H1 (cell line): ENCODE measurements around the gene SPAM1. TPM values are rescaled to one million over a fixed set of nuclear protein-coding genes. Genes with fewer than 3 reads are reported as not detected.

Source experiments
- CTCF ChIA-PET: fragments of 300-600 bp; sonication (Branson Sonifier 250); formaldehyde crosslinking; loops from one replicate; lab custom pipeline; 2021; ENCODE audit not compliant: partially characterized antibody; lab: Charles Lee
- POLR2A ChIA-PET: fragments of 300-600 bp; sonication (Branson Sonifier 250); formaldehyde crosslinking; loops from one replicate; lab custom pipeline; 2021; ENCODE audit warnings: inconsistent platforms; ENCODE audit not compliant: partially characterized antibody; lab: Charles Lee
- DNase-seq, 2 experiments: peaks; one replicate each; pipeline versions ENCODE4 v3.0.0 to v3.0.0-alpha.2; 2010 to 2022; ENCODE audit warnings: low spot score in 2 of 2, low read depth in 1 of 2, mixed read lengths in 1 of 2
- FAIRE-seq: peaks from 2 replicates; lab custom pipeline; 2011; peaks lifted over from hg19 to GRCh38; lab: Jason Lieb, UNC
- H2AFZ ChIP-seq: 2 replicates; pipeline ENCODE4 v1.8.1; 2012; ENCODE audit warnings: low read length, inconsistent platforms
- H2AK5ac ChIP-seq: 2 replicates; pipeline ENCODE4 v1.6.1; 2013; ENCODE audit warnings: low read depth, low read length
- H2BK120ac ChIP-seq: replicated peaks from 2 replicates; pipeline ENCODE3; 2013; ENCODE audit warnings: low read depth, low read length, inconsistent platforms
- H2BK12ac ChIP-seq: 2 replicates; pipeline ENCODE4 v1.6.1; 2013; ENCODE audit warnings: low read depth, low read length
- H2BK15ac ChIP-seq: 2 replicates; pipeline ENCODE4 v1.6.1; 2013; ENCODE audit warnings: low read length
- H2BK20ac ChIP-seq: 2 replicates; pipeline ENCODE4 v1.6.1; 2013; ENCODE audit warnings: low read length
- H2BK5ac ChIP-seq: 2 replicates; pipeline ENCODE4 v1.6.1; 2013; ENCODE audit warnings: low read depth, low read length
- H3K14ac ChIP-seq: 2 replicates; pipeline ENCODE4 v1.6.1; 2013; ENCODE audit warnings: inconsistent platforms; ENCODE audit not compliant: insufficient read length
- H3K18ac ChIP-seq: 2 replicates; pipeline ENCODE4 v1.6.1; 2013; ENCODE audit warnings: low read length; ENCODE audit errors: extremely low read depth
- H3K23ac ChIP-seq: 2 replicates; pipeline ENCODE4 v1.6.1; 2013; ENCODE audit warnings: inconsistent platforms; ENCODE audit not compliant: insufficient read length
- H3K23me2 ChIP-seq: 2 replicates; pipeline ENCODE4 v1.6.1; 2013; ENCODE audit warnings: low read depth, low read length
- H3K27ac ChIP-seq: 2 replicates; pipeline ENCODE4 v1.6.1; 2011; ENCODE audit warnings: low read depth, low read length, inconsistent platforms
- H3K27me3 ChIP-seq, 4 experiments: replicated peaks in 1 of 4; 1 replicate in 1 of 4; 2 replicates in 3 of 4; pipeline versions ENCODE4 v1.6.1 to v1.8.1; 2011 to 2013; ENCODE audit warnings: low read length in 3 of 4, mild to moderate bottlenecking in 3 of 4, inconsistent platforms in 2 of 4, mixed read lengths in 2 of 4, moderate library complexity in 1 of 4; ENCODE audit not compliant: control insufficient read depth in 3 of 4, insufficient read depth in 3 of 4; ENCODE audit errors: extremely low read depth in 1 of 4
- H3K36me3 ChIP-seq, 4 experiments: 2 replicates each; pipeline versions ENCODE4 v1.6.1 to v1.8.1; 2011 to 2013; ENCODE audit warnings: mild to moderate bottlenecking in 4 of 4, low read length in 3 of 4, moderate library complexity in 2 of 4, control low read depth in 1 of 4, inconsistent platforms in 1 of 4; ENCODE audit not compliant: insufficient read depth in 4 of 4, control insufficient read depth in 2 of 4
- H3K4ac ChIP-seq: replicated peaks from 2 replicates; pipeline ENCODE3; 2013; ENCODE audit warnings: low read length, low read depth, mixed read lengths, inconsistent platforms; ENCODE audit not compliant: insufficient read length
- H3K4me1 ChIP-seq, 4 experiments: replicated peaks in 1 of 4; 1 replicate in 1 of 4; 2 replicates in 3 of 4; pipeline versions ENCODE4 v1.6.1 to v1.8.1; 2011 to 2013; ENCODE audit warnings: low read length in 3 of 4, inconsistent platforms in 2 of 4, mixed read lengths in 1 of 4; ENCODE audit not compliant: insufficient read depth in 4 of 4, control insufficient read depth in 3 of 4
- H3K4me2 ChIP-seq, 2 experiments: 2 replicates each; pipeline versions ENCODE4 v1.6.1 to v1.8.1; 2011 to 2013; ENCODE audit warnings: low read depth in 2 of 2, low read length in 2 of 2, control low read depth in 1 of 2, inconsistent platforms in 1 of 2, mild to moderate bottlenecking in 1 of 2; ENCODE audit not compliant: insufficient read depth in 1 of 2
- H3K4me3 ChIP-seq, 4 experiments: fragments of 200-600, 300-600 bp in 1 of 4; sonication (generic), shearing (Covaris generic), sonication (Bioruptor Twin) in 1 of 4; 2 replicates each; pipeline versions ENCODE4 v1.5.1 to v1.8.1; 2011 to 2016; ENCODE audit warnings: low read length in 4 of 4, low read depth in 3 of 4, control low read depth in 2 of 4, inconsistent platforms in 2 of 4, mild to moderate bottlenecking in 2 of 4, mixed read lengths in 1 of 4, moderate library complexity in 1 of 4; ENCODE audit not compliant: insufficient read depth in 2 of 4; ENCODE audit errors: extremely low read depth in 1 of 4
- H3K56ac ChIP-seq: replicated peaks from 2 replicates; pipeline ENCODE3; 2013; ENCODE audit warnings: low read depth, mild to moderate bottlenecking, mixed read lengths, low read length, inconsistent platforms; ENCODE audit not compliant: insufficient read length
- H3K79me1 ChIP-seq: 2 replicates; pipeline ENCODE4 v1.6.1; 2013; ENCODE audit warnings: low read depth, low read length, control low read depth
- H3K79me2 ChIP-seq, 2 experiments: 2 replicates each; pipeline versions ENCODE4 v1.6.1 to v1.8.1; 2012 to 2013; ENCODE audit warnings: low read length in 2 of 2, mild to moderate bottlenecking in 2 of 2, inconsistent platforms in 1 of 2; ENCODE audit not compliant: insufficient read depth in 2 of 2, control insufficient read depth in 1 of 2
- H3K9ac ChIP-seq, 4 experiments: replicated peaks in 1 of 4; 1 replicate in 1 of 4; 2 replicates in 3 of 4; pipeline versions ENCODE4 v1.6.1 to v1.8.1; 2011 to 2013; ENCODE audit warnings: low read depth in 3 of 4, low read length in 3 of 4, control low read depth in 2 of 4, mild to moderate bottlenecking in 2 of 4, moderate library complexity in 2 of 4, inconsistent platforms in 1 of 4; ENCODE audit errors: extremely low read depth in 1 of 4
- H3K9me3 ChIP-seq, 2 experiments: 2 replicates each; pipeline versions ENCODE4 v1.6.1 to v1.8.1; 2012 to 2013; ENCODE audit warnings: mild to moderate bottlenecking in 2 of 2, moderate library complexity in 2 of 2, control low read depth in 1 of 2, inconsistent platforms in 1 of 2, low read depth in 1 of 2, low read length in 1 of 2, mixed read lengths in 1 of 2; ENCODE audit not compliant: insufficient read depth in 2 of 2
- H4K20me1 ChIP-seq, 2 experiments: replicated peaks in 1 of 2; 2 replicates each; pipeline versions ENCODE3 to v1.8.1; 2011 to 2013; ENCODE audit warnings: inconsistent platforms in 2 of 2, low read length in 2 of 2, mild to moderate bottlenecking in 1 of 2; ENCODE audit not compliant: insufficient read depth in 2 of 2, control insufficient read depth in 1 of 2
- H4K5ac ChIP-seq: 2 replicates; pipeline ENCODE4 v1.6.1; 2013; ENCODE audit warnings: low read length, low read depth, mixed read lengths, inconsistent platforms; ENCODE audit not compliant: insufficient read length
- H4K8ac ChIP-seq: 2 replicates; pipeline ENCODE4 v1.8.0; 2013; ENCODE audit warnings: mild to moderate bottlenecking, moderate library complexity, low read length, inconsistent platforms; ENCODE audit not compliant: insufficient read depth; ENCODE audit errors: extremely low read depth
- H4K91ac ChIP-seq: replicated peaks from 2 replicates; pipeline ENCODE3; 2013; ENCODE audit warnings: low read length, mixed read lengths, inconsistent platforms; ENCODE audit not compliant: insufficient read length
- BCL11A ChIP-seq, 2 experiments: IDR thresholded peaks; one replicate each; pipeline ENCODE4 v1.6.1; 2011; ENCODE audit warnings: low read depth in 2 of 2, low read length in 2 of 2, mild to moderate bottlenecking in 2 of 2
- CBX8 ChIP-seq: fragments of 300-800, 300-1000 bp; sonication (generic); IDR thresholded peaks from 2 replicates; pipeline ENCODE4 v1.7.1; 2016; ENCODE audit warnings: low read depth, low read length, borderline replicate concordance
- CREB1 ChIP-seq: IDR thresholded peaks from 2 replicates; pipeline ENCODE4 v1.6.1; 2012; ENCODE audit warnings: inconsistent platforms
- GTF2F1 ChIP-seq: IDR thresholded peaks from 2 replicates; pipeline ENCODE4 v1.6.1; 2012; ENCODE audit warnings: low read depth, low read length, improper control_type of control experiment, borderline replicate concordance
- JUN ChIP-seq: IDR thresholded peaks from 2 replicates; pipeline ENCODE4 v1.6.1; 2011; ENCODE audit warnings: low read depth, mild to moderate bottlenecking, improper control_type of control experiment, low read length
- JUND ChIP-seq: IDR thresholded peaks from 2 replicates; pipeline ENCODE4 v1.6.1; 2011; ENCODE audit warnings: mild to moderate bottlenecking, improper control_type of control experiment, low read length
- MAFK ChIP-seq: IDR thresholded peaks from 2 replicates; pipeline ENCODE4 v1.6.1; 2012; ENCODE audit warnings: low read depth, mild to moderate bottlenecking, improper control_type of control experiment, low read length
- RAD21 ChIP-seq, 2 experiments: IDR thresholded peaks in 1 of 2; conservative IDR thresholded peaks in 1 of 2; 2 replicates each; pipeline ENCODE4 v1.6.1; 2011; ENCODE audit warnings: low read depth in 2 of 2, low read length in 2 of 2, improper control_type of control experiment in 1 of 2, inconsistent platforms in 1 of 2, mild to moderate bottlenecking in 1 of 2, moderate library complexity in 1 of 2
- SIN3A ChIP-seq, 2 experiments: IDR thresholded peaks in 1 of 2; conservative IDR thresholded peaks in 1 of 2; 2 replicates each; pipeline ENCODE4 v1.6.1; 2011 to 2012; ENCODE audit warnings: low read length in 2 of 2, improper control_type of control experiment in 1 of 2, low read depth in 1 of 2, mild to moderate bottlenecking in 1 of 2
- TAF1 ChIP-seq: IDR thresholded peaks from 2 replicates; pipeline ENCODE4 v1.6.1; 2011; ENCODE audit warnings: mild to moderate bottlenecking, low read depth, low read length
- ZNF274 ChIP-seq: IDR thresholded peaks from 2 replicates; pipeline ENCODE4 v1.7.0; 2012; ENCODE audit warnings: low read length, borderline replicate concordance; ENCODE audit errors: extremely low read depth
- WGBS, 2 experiments: shearing (Covaris generic) in 1 of 2; methylation state at CpG; one replicate each; pipeline versions ENCODE4 v1.1.6 to v1.1.7; 2013 to 2015; ENCODE audit warnings: low lambda C conversion rate in 2 of 2, mixed read lengths in 2 of 2, inconsistent platforms in 1 of 2, low coverage in 1 of 2, missing lambda C conversion rate in 1 of 2; ENCODE audit not compliant: insufficient replicate concordance in 2 of 2, insufficient coverage in 1 of 2, insufficient read length in 1 of 2; ENCODE audit errors: extremely low coverage in 1 of 2, missing lambda C conversion rate in 1 of 2; 5-methylcytosine and 5-hydroxymethylcytosine counted together
- polyA plus RNA-seq, 7 experiments: library from polyadenylated mRNA; depleted of rRNA in 3 of 7; stranded (reverse) in 5 of 7; unstranded in 2 of 7; fragments of >200 nt in 5 of 7; fragments of 200-250 nt in 2 of 7; gene quantifications; 1 replicate in 5 of 7; 2 replicates in 1 of 7; 4 replicates in 1 of 7; pipeline versions ENCODE4 v1.2.1 to v1.2.3, GENCODE V29; 2011 to 2013; ENCODE audit warnings: missing spikeins in 2 of 7, mixed read lengths in 2 of 7
- total RNA-seq: library from RNA; stranded (reverse); fragmentation: NEBNext Ultra II Directional; extraction: Animal tissue kit (Norgen Biotek cat#: 25700); gene quantifications from 2 replicates; pipeline ENCODE4 v1.2.1, GENCODE V29; 2021
- TF ChIP-seq, protein P1 (sequence below): IDR thresholded peaks from 2 replicates; pipeline ENCODE4 v1.6.1; 2011; ENCODE audit warnings: low read length, improper control_type of control experiment

The SPAM1 gene
- total and polyA plus RNA-seq, 2 of the 8 experiments (the other 6 are each of a cell fraction or from before 2014, with no cell fraction given): not detected

DNA sequence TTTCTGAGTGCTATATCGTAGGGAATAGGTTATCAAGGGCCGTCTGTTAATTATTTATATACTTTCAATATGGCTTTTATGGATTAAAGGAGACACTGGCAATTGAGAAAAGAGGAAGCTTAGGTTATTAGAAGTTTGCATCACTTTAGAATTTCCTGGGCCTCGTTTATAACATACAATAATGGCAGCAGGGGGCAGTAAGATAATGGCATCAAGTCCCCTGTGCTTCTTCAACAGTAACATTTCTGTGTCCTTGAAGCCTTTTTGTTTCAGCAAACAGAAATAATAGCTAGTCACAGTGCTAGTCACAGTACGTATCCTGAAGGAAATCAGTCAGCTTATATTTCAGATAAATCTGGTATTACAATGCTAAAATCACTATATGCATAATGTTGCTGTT is 41.9 kb downstream of the SPAM1 start:
- FAIRE-seq (peak; percentile 48), DNase-seq (no peak)
- Histone ChIP-seq H3K14ac (no peak overlapping the region), H3K9me3 (no peaks in the 10 kb centered on the region), H3K4me3 (no peak overlapping the region), H4K91ac (no peak overlapping the region), H3K79me2 (no peaks in the 10 kb centered on the region), H3K27me3 (no peaks in the 10 kb centered on the region), H3K36me3 (no peaks in the 10 kb centered on the region), H2BK5ac (no peak overlapping the region), H3K4me2 (no peak overlapping the region), H4K20me1 (no peaks in the 10 kb centered on the region), H3K4me1 (peaks cover 0 to 2% (median 0%) of the 10 kb centered on the region in 4 experiments; a peak in 1 of 7 replicates), H4K8ac (no peak overlapping the region), H4K5ac (no peak overlapping the region), H2BK120ac (no peak overlapping the region), H3K56ac (no peak overlapping the region), H3K4ac (no peak overlapping the region), H2BK15ac (no peak overlapping the region), H3K18ac (no peak overlapping the region), H3K23ac (no peak overlapping the region), H3K27ac (no peak overlapping the region), H2AFZ (no peak overlapping the region), H3K9ac (no peak overlapping the region), H2BK20ac (no peak overlapping the region), H2BK12ac (no peak overlapping the region), H3K79me1 (no peaks in the 10 kb centered on the region), H3K23me2 (no peaks in the 10 kb centered on the region; the same call in 1 of the 2 replicates), H2AK5ac (no peak overlapping the region)
- WGBS, 2 experiments: 77% methylated on average over 4 of the region's 4 CpGs; no CpG with 5 or more reads in 1 of the 2 experiments
- CTCF ChIA-PET: interaction anchor here (0.6 to 1.9 kb wide), 12 partner anchors 9 to 409 kb away, joined by 3 to 5 read pairs (median 3); partner anchors contain the start of gene NDUFA5
- POLR2A ChIA-PET: no interaction called here
- TF ChIP-seq ZNF274: no peak
- TF ChIP-seq CREB1: no peak
- no peak for TF ChIP-seq GTF2F1
- TF ChIP-seq JUND: no peak
- TF ChIP-seq JUN: no peak
- no peak for TF ChIP-seq BCL11A (IDR thresholded peaks at IDR 0.05; ENCODE audit: low read depth in 2 of 2, low read length in 2 of 2)
- no peak for TF ChIP-seq SIN3A (conservative IDR thresholded peaks at IDR 0.05 in 1 of 2, IDR thresholded peaks at IDR 0.05 in 1 of 2; ENCODE audit: low read depth in 1 of 2, low read length in 2 of 2)
- TF ChIP-seq, protein P1, sequence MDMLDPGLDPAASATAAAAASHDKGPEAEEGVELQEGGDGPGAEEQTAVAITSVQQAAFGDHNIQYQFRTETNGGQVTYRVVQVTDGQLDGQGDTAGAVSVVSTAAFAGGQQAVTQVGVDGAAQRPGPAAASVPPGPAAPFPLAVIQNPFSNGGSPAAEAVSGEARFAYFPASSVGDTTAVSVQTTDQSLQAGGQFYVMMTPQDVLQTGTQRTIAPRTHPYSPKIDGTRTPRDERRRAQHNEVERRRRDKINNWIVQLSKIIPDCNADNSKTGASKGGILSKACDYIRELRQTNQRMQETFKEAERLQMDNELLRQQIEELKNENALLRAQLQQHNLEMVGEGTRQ: no peak
- TF ChIP-seq CBX8: no peak
- TF ChIP-seq MAFK: no peak
- TF ChIP-seq TAF1: no peak
- TF ChIP-seq RAD21 (IDR thresholded peaks at IDR 0.05 in 1 of 2, conservative IDR thresholded peaks at IDR 0.05 in 1 of 2; ENCODE audit: low read depth in 2 of 2, low read length in 2 of 2): peak; percentile 50 to 62
